ENCODE results near the gene SPEF1. TPM values are rescaled to one million over a fixed set of nuclear protein-coding genes. Genes with fewer than 3 reads are reported as not detected.

SPEF1 gene
- total and polyA plus RNA-seq, 8 donors, result 0.20 to 1.7 (median 0.53) TPM

- TF ChIP-seq CTCF (IDR thresholded peaks at IDR 0.05), result no peak
- Histone ChIP-seq H3K9me3 (no peaks in the 10 kb centered on the region), H3K4me3 (no peak overlapping the region), H3K27me3 (peaks cover 0 to 8% (median 0%) of the 10 kb centered on the region in 4 donors), H3K27ac (no peak overlapping the region), H3K4me1 (peaks cover 0 to 6% (median 5%) of the 10 kb centered on the region in 3 donors), H3K36me3 (no peaks in the 10 kb centered on the region)
- peak in 1 of 6 donors; percentile 41 for DNase-seq
- 81 to 90% methylated on average over 24 to 26 of the region's 26 CpGs for WGBS, 2 donors
- ATAC-seq, result no peak
- intact Hi-C loops (cut with DNase I), result loop anchor here in 1 of 3 donors (10.0 kb wide), 1 partner anchor 331 kb away; no protein-coding TSS in a partner anchor
- no peak for FAIRE-seq
These were observed 27.6 kb downstream of the SPEF1 start for GRCh38 chr20:3753501-3754275.

DNA sequence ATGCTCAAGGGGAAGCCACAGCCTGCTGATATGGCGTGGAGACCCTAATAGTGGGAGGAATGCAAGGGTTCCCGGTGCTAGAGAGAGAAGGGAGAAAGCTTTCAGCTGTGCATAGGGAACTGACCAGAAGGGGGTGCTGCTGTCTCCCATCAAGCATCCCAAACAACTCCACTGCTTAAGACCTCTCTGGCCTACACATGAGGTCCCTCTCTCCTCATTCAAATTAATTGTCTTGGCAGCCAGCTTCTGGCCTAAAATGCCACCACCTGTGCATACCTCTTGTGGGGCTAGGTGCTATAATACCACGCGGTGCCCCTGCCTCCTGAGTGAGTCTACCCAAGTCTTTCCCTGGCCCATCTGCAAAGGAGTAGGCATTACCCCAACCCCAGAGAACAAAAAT is 28.1 kb downstream of the SPEF1 start:
- no peak overlapping the region for H3K4me3 ChIP-seq
- peak; percentile 40 to 68 (median 51) for TF ChIP-seq CTCF (IDR thresholded peaks at IDR 0.05)
- 37 to 54% methylated on average over 4 of the region's 4 CpGs for WGBS, 2 donors

GRCh38 chr20:3752386-3752759 is 28.9 kb downstream of the SPEF1 start:
- WGBS, 2 donors, result 12 to 17% methylated on average over 13 of the region's 13 CpGs
- intact Hi-C loops (cut with DNase I), result loop anchor here in 1 of 3 donors (10.0 kb wide), 1 partner anchor 332 kb away; no protein-coding TSS in a partner anchor
- H3K4me1 ChIP-seq, result peaks cover 0 to 6% (median 5%) of the 10 kb centered on the region in 3 donors
- ATAC-seq, result peak; percentile 4 to 20 (median 14)
- TF ChIP-seq CTCF (IDR thresholded peaks at IDR 0.05), result no peak
- no peak overlapping the region for H3K27ac ChIP-seq
- FAIRE-seq, result no peak
- H3K27me3 ChIP-seq, result peaks cover 0 to 8% (median 0%) of the 10 kb centered on the region in 4 donors
- H3K36me3 ChIP-seq, result no peaks in the 10 kb centered on the region
- H3K4me3 ChIP-seq, result peak overlapping the region in 2 of 4 donors; percentile 37 to 50
- no peak for DNase-seq
- H3K9me3 ChIP-seq, result no peaks in the 10 kb centered on the region

More for the DNA sequence above, 28.1 kb downstream of the SPEF1 start:
- Histone ChIP-seq H3K27ac (no peak overlapping the region), H3K36me3 (no peaks in the 10 kb centered on the region), H3K9me3 (no peaks in the 10 kb centered on the region), H3K4me1 (peaks cover 0 to 6% (median 5%) of the 10 kb centered on the region in 3 donors), H3K27me3 (peaks cover 0 to 8% (median 0%) of the 10 kb centered on the region in 4 donors)
- no peak for FAIRE-seq
- intact Hi-C loops (cut with DNase I), result loop anchor here in 1 of 3 donors (10.0 kb wide), 1 partner anchor 332 kb away; no protein-coding TSS in a partner anchor
- peak in 2 of 6 donors; percentile 31 to 63 for DNase-seq
- ATAC-seq, result peak; percentile 43 to 84 (median 76)

- H3K27ac ChIP-seq, result no peak overlapping the region
- H3K4me3 ChIP-seq, result peak overlapping the region; percentile 10 to 50 (median 30)
- DNase-seq (peak in 5 of 6 donors; percentile 48 to 75 (median 68)), ATAC-seq (peak; percentile 51 to 76 (median 56)), FAIRE-seq (no peak)
- no peaks in the 10 kb centered on the region for H3K36me3 ChIP-seq
- intact Hi-C loops (cut with DNase I), result loop anchor here in 1 of 3 donors (10.0 kb wide), 1 partner anchor 333 kb away; no protein-coding TSS in a partner anchor
- no peaks in the 10 kb centered on the region for H3K9me3 ChIP-seq
- H3K27me3 ChIP-seq, result peaks cover 0 to 8% (median 0%) of the 10 kb centered on the region in 4 donors
- TF ChIP-seq CTCF (IDR thresholded peaks at IDR 0.05), result no peak
- 11 to 14% methylated on average over 95 of the region's 95 CpGs for WGBS, 2 donors
- H3K4me1 ChIP-seq, result peaks cover 0 to 6% (median 5%) of the 10 kb centered on the region in 3 donors
These were observed 29.4 kb downstream of the SPEF1 start for GRCh38 chr20:3751675-3752385.
